ENCODE results near the gene CYP4F12.

- TF ChIP-seq, protein P1, sequence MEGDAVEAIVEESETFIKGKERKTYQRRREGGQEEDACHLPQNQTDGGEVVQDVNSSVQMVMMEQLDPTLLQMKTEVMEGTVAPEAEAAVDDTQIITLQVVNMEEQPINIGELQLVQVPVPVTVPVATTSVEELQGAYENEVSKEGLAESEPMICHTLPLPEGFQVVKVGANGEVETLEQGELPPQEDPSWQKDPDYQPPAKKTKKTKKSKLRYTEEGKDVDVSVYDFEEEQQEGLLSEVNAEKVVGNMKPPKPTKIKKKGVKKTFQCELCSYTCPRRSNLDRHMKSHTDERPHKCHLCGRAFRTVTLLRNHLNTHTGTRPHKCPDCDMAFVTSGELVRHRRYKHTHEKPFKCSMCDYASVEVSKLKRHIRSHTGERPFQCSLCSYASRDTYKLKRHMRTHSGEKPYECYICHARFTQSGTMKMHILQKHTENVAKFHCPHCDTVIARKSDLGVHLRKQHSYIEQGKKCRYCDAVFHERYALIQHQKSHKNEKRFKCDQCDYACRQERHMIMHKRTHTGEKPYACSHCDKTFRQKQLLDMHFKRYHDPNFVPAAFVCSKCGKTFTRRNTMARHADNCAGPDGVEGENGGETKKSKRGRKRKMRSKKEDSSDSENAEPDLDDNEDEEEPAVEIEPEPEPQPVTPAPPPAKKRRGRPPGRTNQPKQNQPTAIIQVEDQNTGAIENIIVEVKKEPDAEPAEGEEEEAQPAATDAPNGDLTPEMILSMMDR (conservative IDR thresholded peaks at IDR 0.05): no peak
- TF ChIP-seq EZH2 (IDR thresholded peaks at IDR 0.05; ENCODE audit: low read depth): no peak
Measured at GRCh38 chr19:15642807-15643206, 30.1 kb upstream of the CYP4F12 start.

Measured in PC-9 (cell line).